GM21515 (cell line): Measurements from ENCODE around the gene ZFP36L2.

ENCODE experiments used
- ATAC-seq: cut with Tn5 transposase; IDR thresholded peaks from one replicate; pipeline ENCODE4 v1.9.1; 2021; ENCODE audit not compliant: unreplicated experiment

The ZFP36L2 gene

DNA sequence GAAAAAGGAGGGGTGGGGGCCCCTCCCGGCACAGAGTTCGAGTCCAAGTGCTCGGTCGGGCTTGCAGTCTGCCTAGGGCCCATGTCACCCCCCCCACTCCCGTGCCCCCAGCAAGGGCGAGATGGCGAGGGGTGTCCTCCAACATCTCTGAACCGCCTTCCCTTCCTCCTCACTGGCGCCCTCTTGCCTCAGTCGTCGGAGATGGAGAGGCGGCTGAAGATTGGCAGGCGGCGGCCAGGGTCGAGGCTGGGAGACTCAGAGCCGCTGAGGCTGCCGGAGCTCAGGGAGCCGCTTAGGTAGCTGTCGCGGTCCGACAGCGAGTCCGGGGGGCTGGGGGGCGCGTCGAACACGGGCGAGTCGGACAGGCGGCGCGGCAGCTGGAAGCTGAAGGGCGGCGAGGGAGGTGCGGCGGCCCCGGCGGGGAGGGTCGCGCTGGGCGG, 2.3 kb downstream of the ZFP36L2 start:
- ATAC-seq, result no peak

DNA sequence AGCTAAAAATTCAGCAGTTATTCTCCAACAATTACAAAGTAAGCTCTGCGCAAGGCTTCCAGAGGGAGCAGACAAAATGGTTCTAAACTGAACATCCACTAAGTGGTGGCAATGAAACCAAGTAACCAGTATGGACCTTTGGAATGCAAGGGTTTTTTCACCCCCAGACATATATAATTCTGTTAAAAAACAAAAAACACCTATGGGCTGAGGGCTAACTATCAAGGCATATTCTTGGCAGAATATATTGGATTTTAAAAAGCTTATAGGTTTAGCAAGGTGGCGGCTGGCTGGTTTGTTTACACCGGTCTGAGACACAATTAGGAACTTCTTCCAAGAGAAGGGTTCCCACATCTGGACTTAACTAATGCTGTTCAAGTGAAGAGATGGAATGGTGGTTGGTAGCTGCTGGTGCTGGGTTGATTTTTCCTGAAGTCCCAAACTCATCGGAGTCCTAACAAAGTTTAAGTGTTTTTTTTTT, 2.8 kb downstream of the ZFP36L2 start:
- ATAC-seq, result no peak

DNA sequence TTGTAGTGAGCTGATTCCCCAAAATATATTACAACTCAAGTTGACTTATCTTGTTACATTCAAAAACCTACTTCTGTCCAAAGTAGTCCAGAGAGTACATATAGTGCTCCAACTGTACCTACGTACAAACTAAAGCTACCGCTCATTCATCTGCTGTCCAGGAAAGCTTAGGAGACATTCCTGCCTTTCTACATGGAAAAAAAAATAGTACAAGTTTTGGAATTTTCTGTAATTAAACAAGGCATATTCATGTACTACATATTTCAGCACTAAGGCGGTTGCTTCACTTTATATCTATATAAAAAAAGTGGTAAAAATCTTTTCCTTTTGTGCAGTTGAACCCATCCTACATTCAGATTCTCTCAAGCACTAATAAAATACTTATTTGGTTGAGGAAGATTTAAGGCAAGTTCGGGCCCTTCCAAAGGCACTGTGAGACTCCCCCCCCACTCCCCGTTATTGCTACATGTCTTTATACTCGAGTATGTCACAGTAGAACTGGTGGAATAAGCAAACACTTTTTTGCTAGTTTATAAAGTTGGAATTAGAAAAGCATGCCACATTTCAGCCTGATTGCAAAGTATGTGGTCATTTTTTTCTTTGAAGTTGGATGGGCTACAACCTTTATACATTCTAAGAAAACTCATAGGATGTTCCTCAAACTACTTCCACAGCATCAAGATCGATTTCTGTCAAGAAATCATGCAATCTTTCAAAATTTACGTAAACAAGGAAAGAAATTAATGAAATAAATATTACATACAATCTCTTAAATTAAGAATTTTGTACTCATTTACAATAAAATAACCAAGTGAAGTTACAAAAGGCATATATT, 3.7 kb downstream of the ZFP36L2 start:
- ATAC-seq, result no peak

DNA sequence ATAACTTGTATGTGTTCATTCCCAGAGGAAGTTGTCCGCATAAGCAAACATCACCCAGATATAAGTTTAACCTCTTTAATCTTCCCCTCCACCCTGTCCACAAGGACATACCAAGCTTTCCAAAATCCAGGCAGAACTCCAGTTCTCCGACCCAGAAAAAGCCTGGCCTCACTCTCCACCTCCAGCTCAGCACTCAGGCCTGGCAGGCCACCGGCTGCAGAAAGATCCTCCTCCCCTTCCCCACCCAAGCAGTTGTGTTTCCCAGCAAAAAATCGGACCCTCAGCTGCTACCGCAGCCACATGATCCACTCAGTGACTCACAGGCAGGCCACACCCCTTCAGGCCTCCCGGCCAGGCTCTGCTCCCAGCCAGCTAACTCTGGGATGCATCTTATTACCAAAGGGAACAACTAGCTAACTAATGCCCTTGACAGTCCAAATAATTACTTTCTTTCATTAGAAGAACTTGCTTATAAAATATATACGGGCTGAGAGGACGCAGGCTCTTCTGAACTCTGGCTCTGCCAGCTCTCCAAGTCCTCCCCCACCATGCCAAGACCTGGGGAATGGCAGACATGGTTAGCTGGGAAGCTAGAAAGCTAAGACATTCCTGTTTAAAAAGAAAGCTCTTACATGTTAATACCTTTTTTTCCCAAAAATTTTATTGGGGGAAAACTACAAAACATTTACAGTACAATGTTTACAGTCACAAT, 4.5 kb downstream of the ZFP36L2 start:
- ATAC-seq, result no peak

DNA sequence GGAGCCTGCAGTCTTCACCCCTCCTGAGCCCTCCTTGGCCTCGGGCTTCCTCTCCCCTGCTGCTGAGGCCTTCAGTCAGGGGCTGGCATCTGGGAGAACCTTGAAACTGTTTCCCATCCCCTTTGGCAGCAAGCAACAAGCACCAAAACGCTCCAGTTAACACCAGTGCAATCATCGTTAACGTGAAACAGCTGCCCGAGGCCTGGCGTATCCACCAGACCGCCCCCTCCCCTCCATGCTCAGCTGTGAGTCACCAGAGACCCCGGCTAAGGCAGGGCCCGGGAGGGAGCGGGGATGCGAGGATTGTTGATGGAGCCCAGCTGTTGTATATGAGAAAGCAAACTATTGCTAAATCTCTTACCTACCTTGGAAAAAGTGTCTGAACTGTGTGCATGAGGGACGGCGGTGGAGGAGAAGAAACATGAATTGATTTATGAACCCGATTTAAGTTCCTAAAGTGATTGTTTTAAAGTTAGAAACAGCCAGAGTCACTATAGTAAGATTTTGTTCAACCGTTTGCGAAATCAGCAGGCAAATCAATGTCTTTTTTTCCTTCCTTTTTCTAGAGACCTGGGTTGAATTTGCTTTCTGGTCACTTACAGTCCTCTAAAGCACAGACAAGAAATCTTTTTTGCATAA, 5.2 kb downstream of the ZFP36L2 start:
- no peak for ATAC-seq

DNA sequence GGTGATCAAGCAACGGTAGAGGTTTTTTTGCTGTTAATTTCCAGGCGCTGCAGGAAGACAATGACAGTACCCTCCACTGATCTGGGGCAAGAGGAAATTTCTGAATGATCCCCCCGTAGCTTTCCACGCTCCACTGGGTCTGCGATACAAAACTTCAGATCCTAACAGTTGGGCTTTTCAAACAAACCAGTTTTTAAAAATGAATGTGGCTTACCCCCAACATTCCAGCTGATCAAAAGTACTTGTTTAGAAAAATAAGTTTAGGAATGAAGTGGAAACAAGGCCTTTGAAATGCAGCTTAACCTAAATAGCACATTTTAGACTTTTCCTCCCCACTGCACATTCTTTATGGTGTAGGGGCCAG, 5.7 kb downstream of the ZFP36L2 start:
- no peak for ATAC-seq

DNA sequence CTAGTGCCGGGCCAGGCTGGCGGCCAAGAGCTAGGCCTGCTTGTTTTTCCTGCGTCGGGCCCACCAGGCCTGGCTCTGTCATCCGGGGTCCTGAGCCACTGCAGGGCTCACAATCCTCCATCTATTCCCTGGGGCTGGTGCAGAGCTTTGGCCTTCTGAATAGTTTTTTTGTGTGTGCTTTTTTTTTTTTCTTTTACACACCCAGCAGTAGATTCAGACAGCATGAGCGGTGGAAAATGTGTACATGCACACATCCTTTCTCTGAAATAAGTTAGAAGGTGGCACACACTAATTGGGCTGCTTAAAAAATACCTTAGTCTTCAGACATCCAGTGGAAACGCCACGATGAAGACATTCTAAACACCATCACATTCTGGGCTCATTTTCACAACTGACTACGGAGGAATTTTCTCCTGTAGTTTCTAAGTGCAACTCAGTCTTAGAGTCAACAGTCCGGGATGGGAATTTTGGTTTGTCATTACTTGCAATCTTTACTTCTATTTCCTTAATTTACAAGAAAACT, 6.1 kb downstream of the ZFP36L2 start:
- ATAC-seq, result no peak

DNA sequence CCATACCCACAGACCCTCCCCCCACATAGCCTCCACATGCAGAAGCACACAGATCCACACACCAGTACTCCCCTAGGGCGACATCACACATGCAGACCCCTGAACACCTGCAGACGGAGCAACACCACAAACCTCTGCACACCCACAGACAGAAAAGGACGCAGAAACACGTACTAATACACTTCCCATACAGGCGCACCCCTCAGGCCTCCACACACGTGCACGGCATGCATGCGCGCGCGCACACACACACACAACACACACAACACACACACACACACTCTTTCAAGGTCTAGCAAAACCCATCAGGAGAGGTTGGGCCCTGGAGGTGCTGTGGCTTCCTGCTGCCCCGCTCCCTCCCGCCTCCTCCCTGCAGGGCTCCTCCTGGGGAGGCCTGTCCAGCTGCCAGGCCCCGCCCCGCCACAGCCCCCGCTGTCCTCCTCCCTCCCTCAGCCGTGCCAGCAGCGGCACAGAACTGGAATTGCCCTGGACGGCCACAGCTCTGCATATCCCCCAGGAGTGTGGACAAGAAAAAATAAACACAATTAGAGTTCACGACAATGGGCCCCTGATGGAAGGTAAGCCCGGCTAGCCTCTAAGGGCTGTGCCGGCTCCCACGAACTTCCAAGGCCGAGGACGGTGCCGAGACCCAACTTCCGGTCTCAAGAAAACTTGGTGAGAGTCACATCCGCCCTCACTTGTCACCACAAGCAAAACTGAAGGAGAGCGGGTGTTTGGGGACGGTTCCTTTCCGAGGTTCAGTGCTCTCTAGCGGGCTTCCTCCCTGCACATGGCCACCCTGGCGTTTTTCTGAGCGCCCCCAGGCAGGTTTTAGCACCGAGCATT, 6.8 kb downstream of the ZFP36L2 start:
- ATAC-seq, result peak; percentile 56

DNA sequence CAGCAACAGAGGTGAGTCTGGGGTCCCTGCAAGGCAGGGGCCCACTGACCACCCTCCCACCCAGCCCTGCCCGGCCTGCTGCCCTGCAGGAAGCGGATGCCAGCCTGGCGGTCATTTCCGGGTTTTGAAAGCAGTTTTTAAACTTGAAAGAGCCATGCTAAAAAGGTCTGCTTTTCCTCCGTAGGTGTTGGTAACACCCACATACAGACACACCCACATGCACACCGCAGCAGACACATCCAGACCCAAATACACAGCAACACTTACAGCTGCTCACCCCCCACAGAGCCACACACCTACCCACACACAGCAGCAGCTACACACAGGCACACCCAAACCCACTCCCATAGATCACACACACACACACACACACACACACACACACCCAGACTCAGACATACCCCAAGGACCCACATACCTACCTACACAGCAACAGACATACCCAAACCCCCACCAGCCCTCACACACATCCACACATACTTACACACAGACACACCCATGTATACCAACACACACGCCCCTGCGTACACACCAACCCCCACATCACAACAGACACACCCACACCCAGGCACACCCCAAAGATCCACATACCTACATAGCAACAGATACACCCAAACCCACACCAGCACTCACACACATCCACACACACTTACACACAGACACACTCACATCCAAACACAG, 7.6 kb downstream of the ZFP36L2 start:
- no peak for ATAC-seq

DNA sequence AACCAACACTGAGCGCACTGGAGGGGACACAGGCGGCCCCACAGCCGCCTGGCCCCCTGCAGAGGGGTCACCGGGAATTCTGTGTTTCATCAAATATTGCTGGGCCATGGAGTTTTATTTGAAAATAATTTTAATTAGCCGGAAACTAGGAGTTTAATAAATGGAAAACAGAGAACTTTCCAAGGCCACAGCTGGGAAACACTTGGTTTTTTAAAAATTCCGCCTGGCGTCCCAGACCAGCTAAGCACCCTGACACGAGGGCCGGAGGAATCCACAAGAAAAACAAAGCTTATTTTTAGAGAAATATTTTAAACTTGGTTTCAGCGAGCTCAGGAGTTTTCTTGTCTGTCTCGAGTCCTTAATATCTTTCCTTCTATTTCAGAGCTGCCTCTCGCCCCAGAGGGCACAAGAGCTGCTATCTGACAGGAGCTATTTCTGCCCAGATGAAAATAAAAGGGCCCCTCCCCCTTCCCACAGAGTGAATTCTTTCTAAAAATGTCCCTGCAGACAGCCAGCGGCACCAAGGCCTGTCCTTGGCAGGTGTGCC, 8.2 kb downstream of the ZFP36L2 start:
- ATAC-seq, result no peak

DNA sequence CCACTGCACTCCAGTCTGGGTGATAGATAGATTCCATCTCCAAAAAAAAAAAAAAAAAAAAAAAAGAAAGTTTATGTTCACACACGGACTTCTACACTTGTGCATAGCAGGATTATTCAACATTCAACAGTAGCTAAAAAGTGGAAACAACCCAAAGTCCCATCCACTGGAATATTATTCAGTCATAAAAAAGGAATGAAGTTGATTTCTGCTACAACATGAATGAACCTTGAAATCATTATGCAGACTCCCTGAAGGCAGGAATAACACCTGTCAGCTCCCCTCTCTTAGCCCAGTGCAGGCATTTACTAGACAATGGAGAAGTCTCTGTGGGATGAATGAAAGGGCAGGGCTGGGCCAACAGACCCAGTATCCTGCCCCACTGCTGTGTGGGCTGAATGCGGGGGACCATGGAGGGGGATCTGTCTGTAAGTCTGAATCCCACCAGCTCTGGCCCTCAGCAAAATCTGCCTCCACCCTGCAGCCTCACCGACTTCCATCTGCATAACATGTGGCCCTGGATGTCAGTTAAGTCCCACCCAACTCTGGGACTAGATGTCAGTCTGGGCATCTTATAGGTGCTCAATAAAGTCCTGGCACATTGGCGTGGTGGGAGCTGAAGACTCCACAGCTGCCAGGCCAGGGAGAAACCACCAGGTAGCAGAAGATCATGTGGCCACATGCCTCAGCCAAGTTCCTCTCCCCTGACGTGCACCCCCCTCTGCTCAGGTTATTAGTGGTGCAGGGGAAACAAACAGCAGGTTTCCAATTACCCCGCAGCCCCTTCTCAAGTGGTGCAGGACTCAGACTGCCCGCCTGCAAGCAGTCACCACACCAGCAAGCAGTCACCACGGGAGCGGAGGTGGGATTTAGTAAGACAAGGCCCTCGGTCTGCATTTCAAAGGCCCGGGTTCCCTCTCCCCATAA, 8.9 kb downstream of the ZFP36L2 start:
- no peak for ATAC-seq

DNA sequence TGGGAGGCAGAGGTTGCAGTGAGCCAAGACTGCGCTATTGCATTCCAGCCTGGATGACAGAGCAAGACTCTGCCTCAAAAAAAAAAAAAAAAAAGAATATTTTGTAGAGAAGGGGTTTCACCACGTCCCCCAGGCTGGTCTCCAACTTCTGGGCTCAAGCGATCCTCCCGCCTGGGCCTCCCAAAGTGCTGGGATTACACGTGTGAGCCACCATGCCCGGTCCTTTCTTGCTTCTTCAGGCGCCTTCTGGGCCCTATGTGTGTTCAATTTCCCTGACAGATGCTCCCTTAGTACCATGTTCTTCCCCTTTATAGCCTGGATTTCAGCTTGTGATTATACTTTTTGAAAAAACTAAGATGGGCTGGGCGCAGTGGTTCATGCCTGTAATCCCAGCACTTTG, 9.8 kb downstream of the ZFP36L2 start:
- ATAC-seq, result no peak

DNA sequence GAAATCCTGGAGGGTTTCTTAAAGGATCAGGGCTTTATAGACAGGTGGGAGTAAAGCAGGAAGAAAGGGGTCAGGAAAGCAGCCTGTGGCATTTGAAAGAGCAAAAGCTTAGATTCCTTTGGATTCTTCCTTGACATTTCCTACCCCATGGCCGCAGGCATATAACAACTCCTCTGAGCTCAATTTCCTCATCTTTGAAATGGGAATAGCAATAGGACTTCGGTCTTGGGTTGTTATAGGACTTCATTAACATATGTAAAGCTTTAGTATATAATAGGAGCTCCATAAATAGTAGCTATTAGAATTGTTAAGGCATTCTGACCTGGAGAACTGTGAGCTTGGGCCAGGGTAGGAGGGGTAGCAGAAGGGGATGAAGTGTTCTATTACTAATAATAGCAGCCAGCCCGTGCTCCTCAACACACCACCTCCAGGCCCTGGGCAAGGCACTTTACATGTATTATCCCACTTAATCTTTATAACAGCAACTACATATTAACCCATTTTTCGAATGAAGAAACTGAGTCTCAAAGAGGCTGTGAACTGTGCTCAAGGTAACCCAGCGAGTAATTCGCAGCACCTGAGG, 10.6 kb downstream of the ZFP36L2 start:
- no peak for ATAC-seq

DNA sequence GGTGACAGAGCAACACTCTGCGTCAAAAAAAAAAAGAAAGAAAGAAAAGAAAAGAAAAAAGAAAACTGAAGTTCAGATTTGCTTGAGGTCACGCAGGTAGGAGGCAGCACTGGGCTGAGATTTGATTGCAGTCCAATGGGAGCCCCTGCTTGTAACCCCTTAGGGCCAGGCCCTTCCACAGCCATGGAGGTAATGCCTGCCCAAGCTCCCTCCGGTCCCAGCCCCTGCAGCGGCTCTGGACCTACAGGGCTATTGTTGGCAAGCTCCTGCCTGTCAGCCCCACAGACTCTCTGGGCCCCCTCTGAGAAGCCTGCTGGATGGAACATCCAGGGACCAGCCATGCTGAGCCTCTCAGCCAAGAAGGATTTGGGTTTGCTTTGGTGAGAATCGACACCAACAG, 12.2 kb downstream of the ZFP36L2 start:
- no peak for ATAC-seq

DNA sequence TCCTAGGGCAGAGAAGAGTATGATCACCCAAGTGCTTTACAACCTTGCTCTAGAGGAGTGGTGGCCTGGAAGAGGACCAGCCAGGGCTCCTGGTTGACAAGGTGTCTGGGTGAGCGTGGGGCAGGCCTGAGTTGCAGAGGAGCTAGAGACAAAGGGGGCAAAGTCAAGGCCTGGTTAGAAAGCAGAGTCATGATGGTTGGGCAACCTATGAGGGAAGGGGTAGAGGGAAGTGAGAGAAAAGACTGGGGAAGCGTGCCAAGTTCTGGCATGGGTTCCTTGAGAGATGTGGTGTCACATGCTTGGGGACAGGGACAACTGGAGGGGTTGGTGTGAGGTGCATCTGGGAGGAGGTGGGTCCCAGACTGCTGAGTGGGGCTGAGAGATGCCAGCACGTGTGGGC, 13.5 kb downstream of the ZFP36L2 start:
- no peak for ATAC-seq

DNA sequence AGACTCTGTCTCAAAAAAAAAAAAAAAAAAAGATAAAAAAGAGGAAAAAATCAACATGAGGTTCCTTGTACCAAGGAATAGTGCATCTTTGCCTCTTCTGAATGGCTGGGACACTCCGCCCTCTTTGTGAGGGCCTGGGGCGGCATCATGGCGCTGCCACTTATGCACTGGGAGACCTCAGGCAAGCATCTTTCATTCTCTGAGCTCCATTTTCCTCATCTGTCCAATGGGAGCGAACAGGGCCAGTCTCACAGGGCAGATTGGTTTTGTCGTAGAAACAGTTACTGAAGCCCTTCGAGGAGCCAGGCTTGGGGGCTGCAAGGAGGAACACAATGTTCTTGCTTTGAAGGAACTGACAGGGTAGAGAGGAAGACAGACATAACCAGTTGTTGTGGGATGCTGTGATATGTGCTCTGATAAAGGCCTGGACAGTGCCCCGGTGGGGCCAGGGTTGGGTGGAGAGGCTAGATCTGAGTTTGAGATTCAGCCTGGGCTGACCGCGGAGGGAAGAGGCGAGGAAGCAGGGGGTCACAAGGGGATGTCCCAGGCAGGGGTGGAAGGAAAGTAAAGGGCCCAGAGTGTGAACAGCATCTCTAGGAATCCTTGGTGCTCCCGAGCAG, 14.1 kb downstream of the ZFP36L2 start:
- no peak for ATAC-seq

DNA sequence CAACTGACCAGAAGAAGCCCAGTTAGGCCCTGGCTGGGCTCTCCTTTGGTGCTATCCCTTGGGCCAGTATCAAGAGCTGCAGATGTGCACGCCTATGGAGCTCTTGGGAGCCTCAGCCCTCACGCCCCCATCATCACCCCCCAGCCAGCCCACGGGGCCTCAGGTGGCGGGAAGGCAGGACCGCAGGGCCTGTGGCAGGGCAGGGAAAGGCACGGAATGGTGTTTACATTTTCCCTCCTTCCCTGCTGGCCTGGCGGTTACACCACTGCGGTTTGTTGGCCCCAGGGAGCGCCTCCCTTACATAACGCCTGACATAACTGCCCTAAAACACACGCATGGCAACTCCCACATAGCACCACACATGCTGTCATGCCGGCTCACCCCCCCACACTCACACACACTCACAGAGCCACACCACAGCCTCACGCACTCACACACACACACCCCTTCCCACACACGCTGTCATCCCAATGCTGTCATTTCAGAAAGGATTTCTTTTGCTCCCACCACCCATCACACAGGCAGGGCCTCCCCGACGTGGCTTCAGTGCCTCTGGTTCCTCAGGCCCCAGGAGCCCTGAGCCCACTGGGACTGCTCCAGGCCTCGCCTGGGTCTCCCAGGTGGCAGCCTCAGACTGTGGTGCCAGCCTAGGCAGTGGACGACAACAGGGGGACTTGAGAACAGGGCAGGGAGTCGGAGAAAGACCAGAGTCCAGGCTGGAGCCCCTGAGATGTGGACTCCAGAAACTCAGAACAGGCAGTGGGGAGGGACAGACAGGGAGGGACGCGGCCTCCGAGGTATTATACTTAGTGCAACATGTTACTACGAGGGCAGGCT, 15.7 kb downstream of the ZFP36L2 start:
- ATAC-seq, result no peak
